Measurements from ENCODE around the gene IQSEC1. TPM values are rescaled to one million over a fixed set of nuclear protein-coding genes. Genes with fewer than 3 reads are reported as not detected.

IQSEC1 gene
- total and polyA plus RNA-seq, 2 of the 8 experiments (the other 6 are each of a cell fraction or from before 2014, with no cell fraction given), result 6.8 to 28.8 TPM

GRCh38 chr3:13071695-13072094 is 1.5 kb downstream of the IQSEC1 start (continued):
- no peak for TF ChIP-seq SAP30 (IDR thresholded peaks at IDR 0.05; ENCODE audit: insufficient read depth, insufficient replicate concordance, low read length)
- no peak for TF ChIP-seq EZH2 (IDR thresholded peaks at IDR 0.05; ENCODE audit: low read depth, low read length, severe bottlenecking)
- no peak for TF ChIP-seq ATF2 (IDR thresholded peaks at IDR 0.05; ENCODE audit: low read length)
- TF ChIP-seq NRF1 (IDR thresholded peaks at IDR 0.05; ENCODE audit: low read depth, low read length), result no peak
